ENCODE measurements around the gene NKAPL.

DNA sequence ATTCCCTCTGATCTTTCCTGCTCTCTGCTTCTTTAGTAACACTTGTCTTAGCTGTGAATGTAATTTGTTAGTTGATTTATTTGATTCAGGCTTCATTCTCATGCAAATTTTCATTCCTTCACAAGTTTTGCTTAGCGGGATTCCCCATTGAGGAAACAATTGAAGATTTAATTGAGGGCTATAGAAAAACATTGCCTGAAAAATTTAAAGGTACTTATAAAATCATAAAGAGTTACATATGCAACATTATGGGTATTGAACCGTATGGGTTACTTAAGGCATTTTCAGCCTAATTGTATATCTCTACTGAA is 45.9 kb upstream of the NKAPL start:
- TF ChIP-seq, protein P1, sequence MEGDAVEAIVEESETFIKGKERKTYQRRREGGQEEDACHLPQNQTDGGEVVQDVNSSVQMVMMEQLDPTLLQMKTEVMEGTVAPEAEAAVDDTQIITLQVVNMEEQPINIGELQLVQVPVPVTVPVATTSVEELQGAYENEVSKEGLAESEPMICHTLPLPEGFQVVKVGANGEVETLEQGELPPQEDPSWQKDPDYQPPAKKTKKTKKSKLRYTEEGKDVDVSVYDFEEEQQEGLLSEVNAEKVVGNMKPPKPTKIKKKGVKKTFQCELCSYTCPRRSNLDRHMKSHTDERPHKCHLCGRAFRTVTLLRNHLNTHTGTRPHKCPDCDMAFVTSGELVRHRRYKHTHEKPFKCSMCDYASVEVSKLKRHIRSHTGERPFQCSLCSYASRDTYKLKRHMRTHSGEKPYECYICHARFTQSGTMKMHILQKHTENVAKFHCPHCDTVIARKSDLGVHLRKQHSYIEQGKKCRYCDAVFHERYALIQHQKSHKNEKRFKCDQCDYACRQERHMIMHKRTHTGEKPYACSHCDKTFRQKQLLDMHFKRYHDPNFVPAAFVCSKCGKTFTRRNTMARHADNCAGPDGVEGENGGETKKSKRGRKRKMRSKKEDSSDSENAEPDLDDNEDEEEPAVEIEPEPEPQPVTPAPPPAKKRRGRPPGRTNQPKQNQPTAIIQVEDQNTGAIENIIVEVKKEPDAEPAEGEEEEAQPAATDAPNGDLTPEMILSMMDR (IDR thresholded peaks at IDR 0.05): no peak
- TF ChIP-seq POLR2AphosphoS5 (IDR thresholded peaks at IDR 0.05) (no peak), POLR2A (IDR thresholded peaks at IDR 0.05; ENCODE audit: low read depth) (no peak), EP300 (IDR thresholded peaks at IDR 0.05) (no peak)

Measured in esophagus muscularis mucosa (tissue), 4 donors.